RWPE1 (cell line): ENCODE results near the gene AGAP5.

Source experiments
- CTCF ChIA-PET: fragments of 350-600 bp; sonication (Branson Sonifier 250); formaldehyde crosslinking; extraction: SDS; loops from one replicate; lab custom pipeline; 2021; lab: Yijun Ruan, JAX
- POLR2A ChIA-PET: fragments of 400-600 bp; formaldehyde crosslinking; extraction: SDS; loops from one replicate; lab custom pipeline; 2020; ENCODE audit warnings: antibody characterized with exemption; ENCODE audit not compliant: low non-redundant PET; lab: Yijun Ruan, JAX
- DNase-seq: peaks from one replicate; pipeline ENCODE4 v3.0.0; 2012; ENCODE audit warnings: low spot score
- H3K27ac ChIP-seq: fragments of 450-650 bp; 2 replicates; pipeline ENCODE4 v1.5.1; 2017
- TF ChIP-seq, protein P1 (sequence below): fragments of 450-650 bp; conservative IDR thresholded peaks from 2 replicates; pipeline ENCODE4 v1.5.1; 2017; ENCODE audit warnings: low read depth, mild to moderate bottlenecking

The AGAP5 gene

DNA sequence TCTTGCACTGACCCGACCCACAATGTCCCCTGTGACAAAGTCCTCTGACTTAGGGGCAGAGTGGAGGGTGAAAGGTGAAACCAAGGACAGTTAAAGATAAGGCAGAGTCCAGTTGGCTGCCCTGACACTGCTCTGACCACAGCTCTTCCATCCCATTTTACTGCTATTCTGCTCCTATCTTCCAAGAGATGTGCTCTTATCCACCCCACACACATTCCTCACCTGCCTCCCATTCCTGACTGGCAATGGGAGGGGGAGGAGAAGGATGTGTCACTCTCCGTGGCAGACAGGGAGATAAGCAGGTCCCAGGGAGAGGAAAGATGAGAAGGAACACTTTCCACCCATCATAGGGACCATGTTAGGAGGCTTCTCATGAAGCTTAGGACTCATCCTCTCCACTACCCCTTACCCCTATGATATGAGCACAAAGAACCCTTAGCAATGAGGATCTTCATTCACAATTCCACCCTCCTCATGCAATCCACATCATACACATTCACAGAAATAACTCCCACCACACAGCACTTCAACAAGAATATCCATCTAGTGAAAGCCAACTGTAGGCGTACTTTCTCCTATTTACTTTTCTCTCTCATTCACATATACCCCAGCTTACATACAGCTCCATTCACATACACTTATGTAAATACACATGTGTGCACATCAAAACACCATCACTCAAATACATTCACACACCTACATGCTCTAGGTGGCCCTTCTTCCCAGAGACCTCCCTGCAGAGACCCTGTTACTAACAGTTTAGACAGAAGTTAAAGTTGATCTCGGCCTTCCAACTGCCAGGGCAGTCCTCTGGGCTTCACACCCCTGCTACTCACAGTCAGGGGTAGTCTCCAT lies 48.7 kb downstream of the AGAP5 start:
- DNase-seq: peak; percentile 65
- ChIA-PET POLR2A (interaction anchor here (0.6 kb wide), 1 partner anchor 21 kb away, joined by 3 read pairs; no protein-coding TSS in a partner anchor), CTCF (no interaction called here)
- no peak overlapping the region for H3K27ac ChIP-seq
- TF ChIP-seq, protein P1, sequence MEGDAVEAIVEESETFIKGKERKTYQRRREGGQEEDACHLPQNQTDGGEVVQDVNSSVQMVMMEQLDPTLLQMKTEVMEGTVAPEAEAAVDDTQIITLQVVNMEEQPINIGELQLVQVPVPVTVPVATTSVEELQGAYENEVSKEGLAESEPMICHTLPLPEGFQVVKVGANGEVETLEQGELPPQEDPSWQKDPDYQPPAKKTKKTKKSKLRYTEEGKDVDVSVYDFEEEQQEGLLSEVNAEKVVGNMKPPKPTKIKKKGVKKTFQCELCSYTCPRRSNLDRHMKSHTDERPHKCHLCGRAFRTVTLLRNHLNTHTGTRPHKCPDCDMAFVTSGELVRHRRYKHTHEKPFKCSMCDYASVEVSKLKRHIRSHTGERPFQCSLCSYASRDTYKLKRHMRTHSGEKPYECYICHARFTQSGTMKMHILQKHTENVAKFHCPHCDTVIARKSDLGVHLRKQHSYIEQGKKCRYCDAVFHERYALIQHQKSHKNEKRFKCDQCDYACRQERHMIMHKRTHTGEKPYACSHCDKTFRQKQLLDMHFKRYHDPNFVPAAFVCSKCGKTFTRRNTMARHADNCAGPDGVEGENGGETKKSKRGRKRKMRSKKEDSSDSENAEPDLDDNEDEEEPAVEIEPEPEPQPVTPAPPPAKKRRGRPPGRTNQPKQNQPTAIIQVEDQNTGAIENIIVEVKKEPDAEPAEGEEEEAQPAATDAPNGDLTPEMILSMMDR: no peak

DNA sequence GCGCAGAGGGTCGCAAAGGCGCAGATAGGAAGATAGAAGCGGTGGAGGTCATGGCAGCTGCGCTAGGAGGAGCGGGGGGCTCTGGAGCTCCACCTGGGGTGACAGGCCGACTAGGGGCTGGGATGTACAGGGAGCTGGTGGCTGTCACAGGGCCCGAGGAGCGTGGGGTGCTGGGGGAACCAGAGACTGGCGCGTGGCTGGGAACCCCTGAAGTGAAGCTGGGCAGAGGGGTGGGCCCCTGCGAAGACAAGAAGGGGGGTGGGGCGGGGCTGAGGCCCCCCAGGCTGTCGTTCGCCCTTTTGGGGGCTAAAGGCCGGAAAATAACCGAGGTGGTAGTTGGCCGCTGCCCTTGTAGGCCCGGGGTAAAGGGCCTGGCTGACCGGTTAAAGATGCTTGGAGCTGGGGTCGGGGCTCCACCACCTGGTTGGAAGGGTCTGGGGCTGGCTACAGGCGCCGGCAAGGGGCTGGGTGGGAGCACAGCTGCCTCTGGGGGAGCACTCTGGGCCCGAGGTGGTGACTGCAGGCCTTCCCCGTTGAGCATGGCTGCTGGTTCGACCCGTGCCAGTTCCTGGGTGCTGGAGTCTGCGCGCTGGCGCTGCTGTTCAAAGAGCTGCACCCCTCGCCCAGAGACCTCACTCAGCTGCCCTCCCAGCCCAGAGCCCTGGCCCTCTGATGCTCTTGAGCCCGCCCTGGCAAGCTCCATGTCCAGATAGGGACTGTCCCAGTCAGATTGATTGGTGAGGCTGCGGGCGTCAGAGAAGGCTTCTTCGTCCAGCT lies 49.8 kb downstream of the AGAP5 start:
- no peak overlapping the region for H3K27ac ChIP-seq
- TF ChIP-seq, protein P1: no peak
- CTCF ChIA-PET: interaction anchor here (0.7 to 1.2 kb wide), 2 partner anchors 8 to 119 kb away, joined by 3 to 4 read pairs; partner anchors contain the start of gene SYNPO2L
- DNase-seq: no peak
- POLR2A ChIA-PET: no interaction called here

DNA sequence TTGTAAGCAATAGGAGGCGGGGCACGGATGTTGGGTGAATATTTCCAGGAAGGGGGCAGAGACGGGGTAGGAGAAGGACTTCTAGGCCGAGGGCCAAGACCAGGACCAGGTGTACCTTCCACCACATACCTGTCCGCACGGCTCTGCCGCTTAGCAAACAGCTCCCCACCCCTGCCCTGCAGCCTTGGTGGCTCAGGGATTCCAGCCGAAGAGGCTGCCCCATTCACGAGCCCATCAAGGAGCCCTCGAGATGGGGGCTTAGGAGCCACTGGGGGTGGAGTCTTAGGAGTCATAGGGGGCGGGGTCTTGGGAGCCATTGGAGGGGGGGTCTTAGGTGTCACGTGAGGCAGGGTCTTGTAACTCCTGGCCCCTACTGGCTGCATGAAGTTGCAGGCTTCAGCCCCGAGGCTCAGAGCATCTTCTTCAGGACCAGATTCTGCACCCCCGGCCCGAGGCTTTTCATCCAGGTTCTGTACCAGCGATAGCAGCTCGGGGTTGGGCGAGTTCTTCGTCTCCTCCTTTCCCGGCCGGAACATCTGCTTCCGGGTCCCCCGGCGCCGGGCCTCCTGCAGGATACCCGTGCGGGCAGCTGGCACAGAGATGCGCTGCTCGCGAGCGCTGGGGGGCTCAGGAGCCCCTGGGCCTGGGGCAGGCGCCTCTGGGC lies 50.6 kb downstream of the AGAP5 start:
- ChIA-PET CTCF (interaction anchor here (1.2 to 1.5 kb wide), 2 partner anchors 118 kb away, joined by 3 to 4 read pairs; no protein-coding TSS in a partner anchor), POLR2A (no interaction called here)
- no peak for DNase-seq
- no peak overlapping the region for H3K27ac ChIP-seq
- TF ChIP-seq, protein P1: no peak

DNA sequence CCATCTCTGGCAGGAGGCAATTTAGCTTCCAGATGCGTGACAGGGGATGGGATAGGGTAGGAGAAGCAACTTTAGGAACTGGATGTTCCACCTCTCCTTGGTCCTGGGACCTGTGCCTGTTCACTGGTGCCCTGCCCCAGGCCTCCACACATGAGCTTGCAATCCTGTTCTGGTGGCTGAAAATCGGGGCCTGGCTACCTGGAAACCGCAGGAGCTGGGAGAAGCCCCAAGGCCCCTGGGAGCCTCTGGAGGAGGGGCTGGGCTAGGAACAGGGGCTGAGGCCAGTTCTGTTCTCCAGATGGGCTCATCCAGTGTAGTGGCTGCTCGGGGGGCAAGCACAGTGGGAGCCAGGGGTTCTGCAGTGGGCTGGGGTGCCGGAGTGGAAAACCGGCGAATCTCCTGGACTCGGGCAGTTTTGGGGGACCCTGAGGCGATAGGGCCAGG lies 51.3 kb downstream of the AGAP5 start:
- H3K27ac ChIP-seq: no peak overlapping the region
- no peak for DNase-seq
- TF ChIP-seq, protein P1: no peak
- ChIA-PET POLR2A (interaction anchor here (0.6 kb wide), 1 partner anchor 124 kb away, joined by 3 read pairs; no protein-coding TSS in a partner anchor), CTCF (interaction anchor here (0.5 to 1.5 kb wide), 3 partner anchors 49 to 118 kb away, joined by 3 to 4 read pairs (median 4); no protein-coding TSS in a partner anchor)

DNA sequence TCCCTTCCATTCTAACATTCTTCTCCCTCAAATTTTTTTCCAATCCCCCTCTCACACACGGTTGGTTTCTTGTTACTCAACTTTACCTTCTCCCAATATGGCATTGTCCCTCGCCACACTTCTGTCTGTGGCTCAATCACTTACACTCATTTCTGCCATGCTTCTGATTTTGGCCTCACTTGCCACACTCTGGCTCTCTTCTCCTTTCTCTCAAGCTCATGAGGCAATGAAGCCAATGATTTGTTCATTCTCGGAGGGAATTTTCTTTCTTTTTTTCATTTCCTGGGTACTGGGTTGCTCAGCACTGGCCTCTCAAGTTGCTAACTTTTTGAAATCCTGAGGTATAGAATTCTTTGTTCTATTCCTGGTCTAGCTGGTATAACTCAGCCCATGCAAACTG lies 52.7 kb downstream of the AGAP5 start:
- TF ChIP-seq, protein P1: no peak
- no peak for DNase-seq
- H3K27ac ChIP-seq: no peak overlapping the region
- ChIA-PET POLR2A (no interaction called here), CTCF (interaction anchor here (0.6 to 3.2 kb wide), 4 partner anchors 14 to 371 kb away, joined by 3 to 62 read pairs (median 4); no protein-coding TSS in a partner anchor)
